Activated CD8-positive, alpha-beta memory T cell treated with anti-CD3 and anti-CD28 coated beads, Interleukin-2, amount 50 U/mL, for 4 hours (primary cell): Measurements from ENCODE around the gene CRABP2.
A peak's percentile ranks its signal among the peaks of the same experiment; 100 is the strongest.

Experiments
- DNase-seq: peaks from one replicate; pipeline ENCODE4 v3.0.0-alpha.2; 2020

CRABP2 gene

GRCh38 chr1:156741481-156741983, 36.1 kb upstream of the CRABP2 start:
- DNase-seq = no peak

- peak; percentile 95 for DNase-seq
Observed at GRCh38 chr1:156740741-156741480, 35.5 kb upstream of the CRABP2 start, which contains the start of gene MRPL24. TSS of gene MRPL24 (minus strand) at chr1:156741088. CDS start at chr1:156738704, 2,384 bp downstream.

- no peak for DNase-seq
Observed at GRCh38 chr1:156740237-156740740, 34.9 kb upstream of the CRABP2 start.

GRCh38 chr1:156738916-156739315, 33.5 kb upstream of the CRABP2 start:
- DNase-seq = no peak

- DNase-seq = no peak
Observed at GRCh38 chr1:156738407-156738806, 33.0 kb upstream of the CRABP2 start.

- DNase-seq = no peak
Observed at GRCh38 chr1:156733989-156734584, 28.7 kb upstream of the CRABP2 start.

GRCh38 chr1:156728599-156729462, 23.4 kb upstream of the CRABP2 start, which contains the start of gene ISG20L2:
TSS of gene ISG20L2 (minus strand) at chr1:156728766. CDS start at chr1:156727652, 1,114 bp downstream.
- peak; percentile 93 for DNase-seq

- DNase-seq = peak; percentile 64
Observed at GRCh38 chr1:156727926-156728598, 22.7 kb upstream of the CRABP2 start, which contains the start of gene METTL25B. TSS of gene METTL25B (plus strand) at chr1:156728469. CDS start at chr1:156729105, 636 bp downstream.

- no peak for DNase-seq
Observed at GRCh38 chr1:156727492-156727891, 22.1 kb upstream of the CRABP2 start.

- DNase-seq = peak; percentile 42
Observed at GRCh38 chr1:156726549-156727226, 21.3 kb upstream of the CRABP2 start.

GRCh38 chr1:156725683-156726280, 20.4 kb upstream of the CRABP2 start:
- DNase-seq = peak; percentile 80

- DNase-seq = no peak
Observed at GRCh38 chr1:156721535-156721934, 16.2 kb upstream of the CRABP2 start.

GRCh38 chr1:156721131-156721530, 15.7 kb upstream of the CRABP2 start:
- DNase-seq = no peak

GRCh38 chr1:156717351-156717750, 12.0 kb upstream of the CRABP2 start:
- DNase-seq = no peak

- no peak for DNase-seq
Observed at GRCh38 chr1:156714830-156715229, 9.4 kb upstream of the CRABP2 start.

GRCh38 chr1:156712626-156713025, 7.2 kb upstream of the CRABP2 start:
- no peak for DNase-seq

GRCh38 chr1:156711011-156711817, 5.8 kb upstream of the CRABP2 start:
- no peak for DNase-seq

- DNase-seq = no peak
Observed at GRCh38 chr1:156709757-156710489, 4.5 kb upstream of the CRABP2 start.

- DNase-seq = no peak
Observed at GRCh38 chr1:156709031-156709430, 3.6 kb upstream of the CRABP2 start.
